GM15510 (cell line): Measurements from ENCODE around the gene TTC39C.
A peak's percentile ranks its signal among the peaks of the same experiment; 100 is the strongest.

Experiments used
- POLR2A ChIP-seq: IDR thresholded peaks from 3 replicates; pipeline ENCODE4 v1.6.1; 2011; ENCODE audit warnings: borderline replicate concordance; ENCODE audit not compliant: insufficient read length; ENCODE audit errors: extremely low read depth

Gene TTC39C

DNA sequence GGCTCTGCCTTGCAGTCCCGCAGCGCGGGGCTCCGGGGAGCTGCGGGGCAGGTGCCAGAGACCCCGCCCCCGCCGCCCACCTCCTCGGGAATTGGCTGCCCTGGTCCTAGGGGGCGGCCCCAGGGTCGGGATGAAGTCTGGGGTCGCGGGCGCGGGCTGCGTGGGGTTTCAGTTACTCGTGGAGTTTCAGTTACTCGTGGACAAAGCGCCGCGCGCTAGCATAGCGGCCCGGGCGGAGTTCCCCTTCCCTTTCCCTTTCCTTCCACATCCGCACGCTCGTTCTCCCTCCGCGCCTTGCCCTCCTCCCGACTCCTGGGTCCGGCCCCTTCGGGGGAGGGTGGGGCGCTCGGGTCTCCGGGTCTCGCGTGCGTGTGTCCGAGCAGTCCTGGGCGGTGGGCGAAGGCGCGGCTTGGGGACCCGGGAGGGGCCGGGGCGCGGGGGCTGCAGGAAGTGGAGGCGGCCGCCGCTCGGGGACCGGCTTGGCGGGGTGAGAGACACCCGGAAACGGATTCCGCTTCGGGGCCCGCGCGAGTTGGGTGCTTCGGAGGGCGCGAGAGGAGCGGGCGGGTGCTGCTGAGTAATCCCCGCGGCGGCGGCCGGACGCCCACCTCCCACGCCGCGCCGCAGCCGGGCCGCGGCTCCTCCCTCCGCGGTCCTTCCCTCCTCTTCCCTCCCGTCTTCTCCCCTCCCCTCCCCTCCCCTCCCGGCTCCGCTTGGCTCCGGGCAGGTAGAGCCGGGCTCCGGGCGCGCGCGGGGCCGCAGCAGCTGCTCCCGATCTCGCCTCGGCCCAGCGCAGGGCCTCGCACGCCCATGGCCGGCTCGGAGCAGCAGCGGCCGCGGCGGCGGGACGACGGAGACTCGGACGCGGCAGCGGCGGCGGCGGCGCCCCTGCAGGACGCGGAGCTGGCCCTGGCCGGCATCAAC lies at the start of gene TTC39C:
TSS of gene TTC39C (plus strand) at position 693 of the 924 bp plus-strand sequence. CDS start at position 811, 118 bp downstream.
- peak; percentile 68 for TF ChIP-seq POLR2A

DNA sequence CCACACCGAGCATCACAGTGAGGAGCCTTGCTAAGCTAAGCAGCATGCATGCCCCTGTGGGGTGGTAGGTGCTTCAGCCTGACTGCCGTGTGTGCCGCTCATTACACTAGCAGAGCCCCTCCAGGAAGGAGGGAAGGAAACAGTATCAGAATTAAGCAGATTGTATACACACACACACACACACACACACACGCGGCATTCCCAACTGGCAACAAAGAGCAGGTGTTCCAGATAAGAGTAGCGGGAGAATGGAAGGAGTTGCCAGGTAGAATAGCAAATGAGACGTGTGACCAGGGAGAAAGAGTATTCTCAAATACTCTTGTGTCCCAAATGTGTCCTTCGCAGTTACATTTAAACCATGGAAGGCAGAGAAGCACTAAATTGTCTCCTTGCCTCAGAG lies 47.6 kb upstream of the TTC39C start:
- no peak for TF ChIP-seq POLR2A

DNA sequence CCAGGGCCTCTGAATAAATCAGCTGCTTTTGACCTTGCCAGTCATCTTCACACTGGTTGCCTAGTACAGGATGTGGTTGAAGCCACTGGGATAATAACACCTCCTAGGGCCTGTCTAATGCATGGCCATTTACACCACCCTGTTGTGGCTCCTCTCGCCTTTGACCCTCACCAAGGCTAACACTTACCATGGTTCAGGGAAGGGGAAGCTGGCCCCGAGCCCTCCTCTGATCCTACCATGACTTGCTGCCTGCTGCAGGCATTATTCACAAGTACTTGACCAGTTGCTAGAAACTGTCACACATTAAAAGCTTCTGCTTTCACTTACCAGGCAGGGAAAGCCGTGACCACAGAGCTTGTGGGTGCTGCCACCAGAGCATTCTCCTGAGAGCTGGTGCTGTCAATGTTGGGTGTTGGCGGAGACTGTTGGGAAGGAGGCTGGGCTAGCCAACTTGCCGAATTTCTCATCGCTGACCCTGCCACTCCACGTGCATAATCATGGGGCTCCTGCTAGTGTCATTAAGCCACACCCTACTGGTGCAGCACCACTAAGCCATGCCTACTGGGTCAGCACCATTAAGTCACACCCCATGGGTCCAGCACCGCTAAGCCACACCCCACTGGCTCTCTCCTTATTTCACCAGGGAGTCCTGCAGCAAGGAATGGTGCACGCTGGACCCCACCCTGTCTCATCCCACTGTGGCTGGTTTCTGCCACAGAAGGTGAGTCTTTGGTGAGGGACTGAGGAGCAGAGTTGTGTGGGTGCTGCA lies 47.0 kb upstream of the TTC39C start:
- TF ChIP-seq POLR2A, result no peak

DNA sequence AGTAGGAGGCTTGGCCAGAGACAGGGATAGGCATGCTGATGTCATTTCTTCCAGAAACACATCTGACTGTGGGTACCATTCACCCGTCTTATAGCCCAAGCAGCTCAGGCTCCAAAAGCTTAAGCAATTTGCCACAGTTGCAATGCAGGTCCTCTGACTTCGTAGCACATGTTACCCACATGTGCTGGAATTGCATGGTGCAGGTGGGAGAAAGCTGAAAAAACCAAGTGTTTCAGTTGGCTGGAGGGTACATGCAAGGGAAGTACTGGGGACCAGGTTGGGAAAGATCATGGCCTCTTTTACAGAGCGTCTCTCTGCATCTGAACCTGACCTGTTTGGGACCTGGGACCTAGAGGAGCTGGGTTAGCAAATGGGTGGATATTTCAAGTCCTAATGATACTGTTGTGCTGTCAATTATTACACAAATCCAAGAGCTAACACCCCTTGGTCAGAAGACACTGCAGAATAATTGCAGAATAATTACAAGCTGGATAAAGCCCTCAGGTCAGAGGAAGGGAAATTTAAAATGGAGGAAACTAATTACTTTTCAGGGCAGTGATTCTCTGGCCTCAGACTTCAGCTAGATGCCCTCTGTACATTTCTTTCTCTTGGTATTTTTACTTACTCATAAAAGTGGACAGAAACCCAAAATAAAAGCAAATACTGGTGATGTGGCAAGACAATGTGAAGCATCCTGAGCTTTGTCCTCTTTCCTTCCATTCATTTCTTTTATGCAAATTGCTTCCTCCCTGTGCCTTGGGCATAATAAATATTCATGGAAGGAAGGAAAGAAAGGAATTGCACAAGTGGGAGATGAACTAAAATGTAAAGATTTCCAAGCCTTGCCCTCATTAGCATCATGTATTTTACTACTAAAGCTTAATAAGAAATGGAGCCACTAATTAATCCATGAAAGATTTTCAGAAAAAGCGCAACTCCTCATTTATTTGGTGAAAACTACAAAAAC lies 45.6 kb upstream of the TTC39C start:
- TF ChIP-seq POLR2A, result no peak

DNA sequence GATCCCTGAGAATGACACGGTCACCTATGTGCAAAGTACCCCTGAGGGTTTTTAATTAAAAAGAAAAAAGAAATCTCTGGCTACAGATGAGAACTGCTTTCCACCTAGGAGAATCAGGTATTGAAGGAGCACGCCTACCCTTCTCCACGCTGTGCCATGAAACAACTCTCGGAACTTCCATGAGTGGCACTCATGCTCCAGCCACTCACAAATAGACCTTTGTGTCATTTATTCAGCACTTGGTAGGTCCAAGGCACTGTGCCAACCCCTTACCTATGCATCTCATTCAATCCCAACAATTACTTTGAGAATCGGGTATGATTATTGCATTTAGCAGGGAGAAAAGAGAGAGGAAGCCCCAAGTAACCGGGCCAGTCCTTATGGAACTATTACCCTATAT lies 44.9 kb upstream of the TTC39C start:
- no peak for TF ChIP-seq POLR2A

DNA sequence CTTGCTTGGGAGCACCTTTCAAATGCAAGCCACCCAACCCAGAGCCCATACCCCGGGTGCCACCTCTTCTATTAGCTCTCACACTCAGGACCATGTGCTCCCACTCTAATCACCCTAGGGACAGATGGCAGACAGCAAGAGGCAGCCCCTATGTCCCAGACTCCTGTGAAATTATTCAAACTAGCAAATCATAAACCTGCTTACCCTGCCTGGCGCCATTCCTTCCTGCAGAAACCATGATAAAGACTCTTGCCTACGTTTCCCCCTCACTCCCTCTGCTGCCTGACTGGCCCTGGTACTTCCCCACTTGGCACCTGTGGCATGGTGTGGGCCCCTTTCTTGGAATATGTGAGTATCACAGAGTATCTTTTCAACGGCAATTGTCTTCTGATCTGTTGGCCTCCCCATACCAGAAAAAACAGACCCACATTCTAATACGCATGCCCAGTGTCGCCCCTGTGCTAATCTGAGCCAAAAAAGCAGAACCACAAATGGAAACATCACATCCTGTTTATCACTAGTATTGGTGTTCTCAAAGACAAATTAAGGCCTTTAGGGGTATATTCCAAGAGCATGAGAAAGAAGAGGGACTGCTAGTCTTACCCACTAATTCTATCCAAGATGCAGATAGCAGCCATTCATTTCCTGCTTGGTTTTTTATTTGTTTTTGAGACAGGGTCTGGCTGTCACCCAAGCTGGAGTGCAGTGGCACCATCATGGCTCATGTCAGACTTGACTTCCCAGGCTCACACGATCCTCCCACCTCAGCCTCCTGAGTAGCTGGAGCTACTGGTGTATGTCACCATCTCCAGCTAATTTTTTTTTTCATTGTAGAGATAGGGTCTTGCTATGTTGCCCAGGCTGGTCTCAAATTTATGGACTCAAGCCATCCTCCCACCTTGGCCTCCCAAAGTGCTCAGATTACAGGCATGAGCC lies 44.1 kb upstream of the TTC39C start:
- TF ChIP-seq POLR2A, result no peak

DNA sequence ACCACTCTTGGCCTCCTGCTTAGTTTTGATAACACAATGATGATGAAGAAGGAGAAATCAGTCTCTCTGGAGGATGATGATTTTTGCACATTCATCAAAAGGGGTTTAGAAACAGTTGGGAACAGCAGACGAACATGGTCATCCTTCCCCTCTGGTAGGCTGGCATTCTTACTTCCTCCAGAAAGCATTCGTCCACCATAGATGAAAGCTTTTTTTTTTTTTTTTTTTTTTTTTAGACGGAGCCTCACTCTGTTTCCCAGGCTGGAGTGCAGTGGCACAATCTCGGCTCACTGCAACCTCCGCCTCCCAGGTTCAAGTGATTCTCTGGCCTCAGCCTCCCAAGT lies 43.5 kb upstream of the TTC39C start:
- no peak for TF ChIP-seq POLR2A

DNA sequence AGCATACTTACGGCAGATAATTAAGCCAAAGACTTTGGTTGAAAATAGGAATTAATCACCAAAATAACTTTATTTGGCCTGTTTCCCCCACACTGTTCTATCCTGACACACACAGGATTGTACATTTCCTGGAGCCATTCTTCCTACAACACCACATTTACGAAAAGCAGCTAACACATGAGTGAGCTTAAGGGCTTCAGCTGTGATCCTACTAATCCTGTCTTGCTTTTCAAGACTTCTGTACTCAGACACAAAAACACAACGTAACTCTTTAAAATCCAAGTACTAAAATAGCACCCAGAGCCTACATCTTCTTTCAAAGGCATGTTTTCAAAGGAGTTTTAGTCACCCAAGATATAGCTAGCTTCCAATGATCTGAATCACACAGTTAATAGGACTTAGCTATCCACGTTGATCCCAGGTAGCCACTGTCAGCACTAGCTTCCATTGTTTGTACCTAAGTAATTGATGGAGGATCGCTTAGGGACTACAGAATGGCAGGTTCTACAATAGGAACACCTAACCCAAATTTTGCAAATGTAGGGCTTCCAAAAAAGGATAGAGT lies 42.8 kb upstream of the TTC39C start:
- TF ChIP-seq POLR2A, result no peak

DNA sequence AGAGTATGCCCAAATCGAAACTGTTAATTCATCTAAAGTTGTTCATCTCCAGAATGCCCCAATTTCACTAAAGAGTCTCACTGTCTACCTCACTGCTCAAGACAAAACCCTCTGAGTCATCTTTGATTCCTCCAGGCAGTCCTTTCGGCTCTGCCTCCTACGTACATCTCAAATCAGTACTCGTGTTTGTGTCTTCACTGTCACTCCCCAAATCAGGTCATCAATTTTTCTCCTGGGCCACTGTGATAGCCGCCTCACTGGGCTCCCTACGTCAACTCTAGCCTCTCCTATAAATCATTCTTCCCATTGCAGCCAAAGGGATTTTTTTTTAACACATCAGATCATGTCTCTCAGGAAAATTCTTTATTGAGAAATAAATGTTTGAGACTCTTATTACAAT lies 42.1 kb upstream of the TTC39C start:
- TF ChIP-seq POLR2A, result no peak

DNA sequence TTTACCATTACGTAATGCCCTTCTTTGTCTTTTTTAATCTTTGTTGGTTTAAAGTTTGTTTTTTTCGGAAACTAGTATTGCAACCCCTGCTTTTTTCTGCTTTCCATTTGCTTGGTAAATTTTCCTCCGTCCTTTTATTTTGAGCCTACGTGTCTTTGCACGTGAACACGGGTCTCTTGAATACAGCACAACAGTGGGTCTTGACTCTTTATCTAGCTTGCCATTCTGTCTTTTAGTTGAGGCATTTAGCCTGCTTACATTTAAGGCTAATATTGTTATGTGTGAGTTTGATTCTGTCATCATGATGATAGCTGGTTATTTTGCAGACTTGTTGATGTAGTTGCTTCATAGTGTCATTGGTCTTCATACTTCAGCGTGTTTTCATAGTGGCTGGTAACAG lies 37.5 kb upstream of the TTC39C start:
- TF ChIP-seq POLR2A, result no peak

DNA sequence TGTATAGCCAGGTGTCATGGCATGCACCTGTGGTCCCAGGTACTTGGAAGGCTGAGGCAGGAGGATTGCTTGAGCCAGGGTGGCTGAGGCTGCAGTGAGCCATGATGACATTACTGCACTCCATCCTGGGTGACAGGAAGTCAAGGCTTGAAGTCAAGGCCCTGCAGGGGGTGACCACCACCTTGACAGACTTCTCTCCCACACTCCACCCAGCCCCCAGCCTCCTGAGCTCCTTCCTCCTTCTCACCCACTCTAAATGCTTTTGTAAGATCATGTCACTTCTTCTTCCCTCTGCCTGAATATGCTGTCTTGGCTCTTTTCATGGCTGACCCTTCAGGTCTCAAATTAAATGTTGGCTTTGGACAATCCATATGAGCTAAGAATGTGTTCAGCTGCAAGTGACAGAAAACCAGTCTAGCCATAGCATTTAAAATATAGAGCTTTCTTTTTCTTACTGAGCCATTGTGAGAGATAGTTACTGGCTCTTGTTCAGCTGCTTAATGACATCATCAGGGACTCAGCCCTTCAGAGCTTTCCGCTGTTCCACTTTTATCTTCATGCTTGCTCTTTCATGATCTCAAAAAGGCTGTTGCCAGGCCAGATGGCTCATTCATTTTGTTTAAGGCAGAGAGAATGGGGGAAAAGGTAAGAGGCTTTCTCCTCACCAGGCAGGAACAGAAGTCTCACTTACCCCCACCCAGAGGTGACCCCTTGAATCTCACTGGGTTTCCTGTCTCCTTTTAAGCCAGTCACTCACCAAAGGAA lies 36.7 kb upstream of the TTC39C start:
- no peak for TF ChIP-seq POLR2A

DNA sequence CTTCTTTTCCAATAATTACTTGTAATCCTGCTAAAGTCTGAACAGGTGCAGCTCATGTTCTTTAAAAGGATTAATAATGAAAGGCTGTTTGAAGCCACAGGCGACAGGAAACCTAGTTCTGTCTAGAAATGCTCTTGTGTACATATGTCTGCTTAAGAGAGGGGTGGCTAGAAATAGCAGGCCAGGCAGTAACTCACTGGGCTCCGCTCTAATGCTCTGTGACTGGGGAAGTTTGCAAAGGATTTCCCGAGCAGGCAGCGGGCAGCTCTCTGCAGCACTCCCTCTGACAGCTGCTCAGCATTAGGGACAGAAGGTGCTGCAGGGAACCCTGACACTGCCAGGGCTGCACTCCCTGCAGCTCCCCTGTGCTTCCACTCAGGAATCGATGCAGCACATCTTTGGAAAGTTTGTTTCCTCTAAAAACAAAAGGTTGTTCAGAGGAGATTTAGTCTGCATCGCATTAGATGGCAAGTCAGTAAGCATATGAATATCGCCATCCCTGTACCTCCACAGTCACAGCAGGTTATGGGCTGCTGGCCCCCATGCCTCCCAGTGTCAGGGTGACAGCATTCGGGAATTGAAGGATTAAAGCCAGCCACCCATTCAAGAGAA lies 33.1 kb upstream of the TTC39C start:
- TF ChIP-seq POLR2A, result no peak
